Naive B cell (primary cell): ENCODE results near the gene DAPK2. TPM values are rescaled to one million over a fixed set of nuclear protein-coding genes. Genes with fewer than 3 reads are reported as not detected.
A peak's percentile ranks its signal among the peaks of the same experiment; 100 is the strongest.
"Not testable (repeated sequence)": the region's sequence is repeated elsewhere in the genome, so short reads cannot be mapped to it uniquely, and the experiment has no call there.

ENCODE experiments used
- ATAC-seq, 2 donors: fragments of 150-1000 bp; cut with Tn5 transposase; 2 replicates each; pipeline ENCODE4 v1.10.0; 2021; ENCODE audit warnings: low read depth in 2 of 2, mild to moderate bottlenecking in 2 of 2, moderate library complexity in 2 of 2
- DNase-seq: peaks from one replicate; pipeline ENCODE4 v3.0.0; 2022
- H3K27ac Mint-ChIP-seq, 6 donors: one replicate each; pipeline ENCODE4 v1.8.0; 2020 to 2022; ENCODE audit warnings: mild to moderate bottlenecking in 6 of 6, mixed read lengths in 6 of 6, moderate library complexity in 5 of 6, inconsistent platforms in 2 of 6
- H3K27me3 Mint-ChIP-seq, 3 donors: one replicate each; pipeline ENCODE4 v1.8.0; 2021 to 2022; ENCODE audit warnings: mixed read lengths in 3 of 3, mild to moderate bottlenecking in 1 of 3
- H3K36me3 Mint-ChIP-seq, 2 donors: one replicate each; pipeline ENCODE4 v1.8.0; 2020 to 2022; ENCODE audit warnings: mixed read lengths in 2 of 2, inconsistent platforms in 1 of 2, mild to moderate bottlenecking in 1 of 2
- H3K4me1 Mint-ChIP-seq, 3 donors: one replicate each; pipeline ENCODE4 v1.8.0; 2020 to 2022; ENCODE audit warnings: mixed read lengths in 3 of 3, inconsistent platforms in 1 of 3, mild to moderate bottlenecking in 1 of 3, moderate library complexity in 1 of 3
- H3K4me3 Mint-ChIP-seq, 8 donors: one replicate each; pipeline ENCODE4 v1.8.0; 2020 to 2022; ENCODE audit warnings: mild to moderate bottlenecking in 8 of 8, mixed read lengths in 8 of 8, moderate library complexity in 8 of 8, inconsistent platforms in 2 of 8
- H3K9me3 Mint-ChIP-seq, 7 donors: one replicate each; pipeline ENCODE4 v1.8.0; 2020 to 2022; ENCODE audit warnings: mixed read lengths in 7 of 7, mild to moderate bottlenecking in 5 of 7, inconsistent platforms in 2 of 7, moderate library complexity in 1 of 7
- polyA plus RNA-seq, 6 donors: library from polyadenylated mRNA; unstranded; fragments of 300-500 nt; fragmentation: Illumina TruSeq; gene quantifications; one replicate each; pipeline ENCODE4 v1.2.3, GENCODE V29; 2021; ENCODE audit warnings: low read depth in 6 of 6

The DAPK2 gene
- polyA plus RNA-seq, 6 donors from 2014 or later: 0.69 to 10.3 (median 0.96) TPM

DNA sequence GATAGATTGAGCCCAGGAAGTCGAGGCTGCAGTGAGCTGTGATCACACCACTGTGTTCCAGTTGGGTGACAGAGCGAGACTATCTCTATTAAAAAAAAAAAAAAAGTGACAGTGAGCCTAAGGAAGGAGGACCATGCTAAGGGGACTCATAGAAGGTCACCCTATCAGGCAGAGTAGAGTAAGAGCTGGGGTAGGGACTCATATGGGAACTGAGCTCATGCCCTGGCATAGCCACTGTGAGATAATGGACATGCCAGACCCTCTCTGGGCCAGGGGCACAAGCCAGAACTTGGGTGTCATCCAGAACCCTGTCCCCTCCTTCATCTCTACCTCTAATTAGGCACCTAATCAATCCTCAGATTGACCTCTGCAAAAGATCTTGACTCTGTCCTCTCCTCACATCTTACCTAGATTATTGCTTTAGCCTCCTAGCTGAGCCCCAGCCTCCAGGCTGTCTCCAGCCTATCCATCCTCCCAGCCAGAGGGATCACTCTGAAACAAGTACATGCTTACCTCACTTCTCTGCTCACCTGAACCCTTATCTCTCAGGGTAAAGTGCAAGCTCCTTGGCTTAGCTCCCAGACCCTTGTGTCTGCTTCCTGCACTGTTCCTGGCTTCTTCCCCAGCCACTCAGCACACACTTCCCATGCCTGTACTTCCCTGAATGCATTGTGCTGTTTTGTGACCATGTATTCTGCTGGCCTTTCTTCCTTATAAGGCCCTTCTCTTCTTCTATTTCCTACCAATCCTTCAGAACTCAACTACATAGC, 76.4 kb downstream of the DAPK2 start:
- peaks cover 0 to 12% of the 10 kb centered on the region in 2 donors for H3K36me3 Mint-ChIP-seq
- H3K4me1 Mint-ChIP-seq: peaks cover 19 to 26% (median 25%) of the 10 kb centered on the region in 3 donors
- H3K27ac Mint-ChIP-seq: peak overlapping the region in 4 of 6 donors; percentile 1 to 64 (median 28)
- no peak for ATAC-seq
- DNase-seq: no peak
- H3K27me3 Mint-ChIP-seq: peaks cover 0 to 6% (median 0%) of the 10 kb centered on the region in 3 donors
- H3K9me3 Mint-ChIP-seq: peaks cover 0 to 8% (median 2%) of the 10 kb centered on the region in 7 donors
- peak overlapping the region in 1 of 8 donors; percentile 18 for H3K4me3 Mint-ChIP-seq

GRCh38 chr15:63968700-63969099, 77.6 kb downstream of the DAPK2 start:
- Mint-ChIP-seq H3K4me3 (no peak overlapping the region), H3K27me3 (peaks cover 0 to 12% (median 7%) of the 10 kb centered on the region in 3 donors), H3K27ac (peak overlapping the region in 1 of 6 donors; percentile 60), H3K36me3 (peaks cover 5 to 23% of the 10 kb centered on the region in 2 donors), H3K9me3 (peaks cover 4 to 20% (median 11%) of the 10 kb centered on the region in 7 donors), H3K4me1 (peaks cover 19 to 26% (median 25%) of the 10 kb centered on the region in 3 donors)
- no peak for ATAC-seq
- no peak for DNase-seq

- ATAC-seq: no peak
- Mint-ChIP-seq H3K4me3 (no peak overlapping the region), H3K36me3 (peaks cover 7 to 29% of the 10 kb centered on the region in 2 donors), H3K27ac (no peak overlapping the region), H3K27me3 (peaks cover 0 to 12% (median 7%) of the 10 kb centered on the region in 3 donors), H3K4me1 (peaks cover 19 to 26% (median 25%) of the 10 kb centered on the region in 3 donors), H3K9me3 (peaks cover 4 to 25% (median 15%) of the 10 kb centered on the region in 7 donors)
- DNase-seq: no peak
Observed at GRCh38 chr15:63968122-63968524, 78.2 kb downstream of the DAPK2 start.

GRCh38 chr15:63967616-63968015, 78.7 kb downstream of the DAPK2 start:
- H3K27me3 Mint-ChIP-seq: peaks cover 0 to 12% (median 7%) of the 10 kb centered on the region in 3 donors
- no peak for DNase-seq
- peaks cover 7 to 29% of the 10 kb centered on the region in 2 donors for H3K36me3 Mint-ChIP-seq
- H3K27ac Mint-ChIP-seq: no peak overlapping the region
- H3K4me3 Mint-ChIP-seq: no peak overlapping the region
- H3K9me3 Mint-ChIP-seq: peaks cover 4 to 25% (median 15%) of the 10 kb centered on the region in 7 donors
- no peak for ATAC-seq
- H3K4me1 Mint-ChIP-seq: peaks cover 19 to 26% (median 25%) of the 10 kb centered on the region in 3 donors

DNA sequence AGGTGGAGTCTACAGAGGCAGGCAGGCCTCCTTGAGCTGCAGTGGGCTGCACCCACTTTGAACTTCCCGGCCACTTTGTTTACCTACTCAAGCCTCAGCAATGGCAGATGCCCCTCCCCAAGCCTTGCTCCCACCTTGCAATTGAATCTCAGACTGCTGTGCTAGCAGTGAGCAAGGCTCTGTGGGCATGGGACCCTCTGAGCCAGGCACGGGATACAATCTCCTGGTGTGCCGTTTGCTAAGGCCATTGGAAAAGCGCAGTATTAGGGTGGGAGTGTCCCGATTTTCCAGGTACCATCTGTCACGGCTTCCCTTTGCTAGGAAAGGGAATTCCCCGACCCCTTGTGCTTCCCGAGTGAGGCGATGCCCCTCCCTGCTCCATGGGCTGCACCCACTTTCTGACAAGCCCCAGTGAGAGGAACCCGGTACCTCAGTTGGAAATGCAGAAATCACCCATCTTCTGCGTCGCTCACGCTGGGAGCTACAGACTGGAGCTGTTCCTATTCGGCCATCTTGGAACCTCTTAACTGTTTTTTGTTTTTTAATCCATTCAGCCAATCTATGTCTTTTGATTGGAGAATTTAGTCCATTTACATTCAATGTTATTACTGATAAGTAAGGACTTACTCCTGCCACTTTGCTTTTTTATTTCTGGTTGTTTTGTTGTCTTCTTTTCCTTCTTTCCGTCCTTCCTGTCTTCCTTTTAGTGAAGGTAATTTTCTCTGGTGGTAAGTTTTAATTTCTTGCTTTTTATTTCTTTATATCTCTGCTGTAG, 83.2 kb downstream of the DAPK2 start:
- H3K27ac Mint-ChIP-seq: peak overlapping the region in 1 of 6 donors; percentile 9
- DNase-seq, ATAC-seq, H3K4me1 Mint-ChIP-seq, H3K4me3 Mint-ChIP-seq: not testable (repeated sequence)
- H3K27me3 Mint-ChIP-seq: peaks cover 0 to 15% (median 6%) of the 10 kb centered on the region in 3 donors
- H3K9me3 Mint-ChIP-seq: peaks cover 4 to 25% (median 19%) of the 10 kb centered on the region in 7 donors
- peaks cover 7 to 21% of the 10 kb centered on the region in 2 donors for H3K36me3 Mint-ChIP-seq

- Mint-ChIP-seq H3K27ac (no peak overlapping the region), H3K27me3 (no peaks in the 10 kb centered on the region), H3K9me3 (peaks cover 0 to 3% (median 0%) of the 10 kb centered on the region in 7 donors), H3K4me3 (no peak overlapping the region), H3K36me3 (no peaks in the 10 kb centered on the region), H3K4me1 (peaks cover 4 to 13% (median 6%) of the 10 kb centered on the region in 3 donors)
- DNase-seq: no peak
- no peak for ATAC-seq
Observed at GRCh38 chr15:63953524-63953923, 92.8 kb downstream of the DAPK2 start.

- ATAC-seq: no peak
- Mint-ChIP-seq H3K27me3 (no peaks in the 10 kb centered on the region), H3K4me1 (peaks cover 4 to 22% (median 6%) of the 10 kb centered on the region in 3 donors), H3K27ac (no peak overlapping the region), H3K4me3 (no peak overlapping the region), H3K9me3 (no peaks in the 10 kb centered on the region), H3K36me3 (no peaks in the 10 kb centered on the region)
- no peak for DNase-seq
Observed at GRCh38 chr15:63950911-63951481, 95.3 kb downstream of the DAPK2 start.

- DNase-seq (no peak), ATAC-seq (no peak)
- Mint-ChIP-seq H3K27ac (no peak overlapping the region), H3K36me3 (no peaks in the 10 kb centered on the region), H3K4me1 (peaks cover 12 to 35% (median 12%) of the 10 kb centered on the region in 3 donors), H3K4me3 (no peak overlapping the region), H3K9me3 (no peaks in the 10 kb centered on the region), H3K27me3 (peaks cover 0 to 4% (median 0%) of the 10 kb centered on the region in 3 donors)
Observed at GRCh38 chr15:63948971-63949370, 97.3 kb downstream of the DAPK2 start.

- DNase-seq (no peak), ATAC-seq (no peak)
- no peaks in the 10 kb centered on the region for H3K36me3 Mint-ChIP-seq
- H3K4me3 Mint-ChIP-seq: no peak overlapping the region
- peak overlapping the region in 1 of 6 donors; percentile 20 for H3K27ac Mint-ChIP-seq
- H3K9me3 Mint-ChIP-seq: no peaks in the 10 kb centered on the region
- H3K27me3 Mint-ChIP-seq: peaks cover 0 to 4% (median 0%) of the 10 kb centered on the region in 3 donors
- peaks cover 12 to 35% (median 12%) of the 10 kb centered on the region in 3 donors for H3K4me1 Mint-ChIP-seq
Observed at GRCh38 chr15:63948436-63948835, 97.8 kb downstream of the DAPK2 start.

DNA sequence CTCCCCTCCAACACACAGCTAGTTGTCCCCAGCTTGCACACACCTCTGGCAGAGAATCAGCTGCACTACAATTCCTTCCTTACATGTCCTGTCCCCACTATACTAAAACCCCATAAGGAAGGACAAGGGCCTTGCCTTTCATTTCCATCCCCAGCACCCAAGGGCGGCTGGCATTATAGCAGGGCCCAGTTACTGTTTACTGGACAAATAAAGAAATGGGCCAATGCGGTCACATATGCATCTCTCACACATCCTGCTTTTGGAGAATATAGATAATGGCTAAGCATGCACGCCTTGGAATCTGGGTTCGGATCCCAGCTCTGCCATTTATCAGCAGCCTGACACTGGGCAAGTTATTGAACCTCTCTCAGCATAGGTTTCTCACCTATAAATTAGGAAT, 99.1 kb downstream of the DAPK2 start:
- Mint-ChIP-seq H3K4me3 (no peak overlapping the region), H3K9me3 (no peaks in the 10 kb centered on the region), H3K4me1 (peaks cover 17 to 44% (median 20%) of the 10 kb centered on the region in 3 donors), H3K36me3 (no peaks in the 10 kb centered on the region), H3K27me3 (peaks cover 0 to 4% (median 0%) of the 10 kb centered on the region in 3 donors), H3K27ac (peak overlapping the region in 2 of 6 donors; percentile 35 to 88)
- ATAC-seq (no peak), DNase-seq (no peak)

GRCh38 chr15:63946524-63947065, 99.7 kb downstream of the DAPK2 start:
- peaks cover 15 to 47% (median 25%) of the 10 kb centered on the region in 3 donors for H3K4me1 Mint-ChIP-seq
- DNase-seq (no peak), ATAC-seq (no peak)
- peaks cover 0 to 4% (median 0%) of the 10 kb centered on the region in 3 donors for H3K27me3 Mint-ChIP-seq
- no peak overlapping the region for H3K4me3 Mint-ChIP-seq
- H3K27ac Mint-ChIP-seq: peak overlapping the region in 3 of 6 donors; percentile 35 to 88 (median 83)
- H3K9me3 Mint-ChIP-seq: no peaks in the 10 kb centered on the region
- no peaks in the 10 kb centered on the region for H3K36me3 Mint-ChIP-seq

DNA sequence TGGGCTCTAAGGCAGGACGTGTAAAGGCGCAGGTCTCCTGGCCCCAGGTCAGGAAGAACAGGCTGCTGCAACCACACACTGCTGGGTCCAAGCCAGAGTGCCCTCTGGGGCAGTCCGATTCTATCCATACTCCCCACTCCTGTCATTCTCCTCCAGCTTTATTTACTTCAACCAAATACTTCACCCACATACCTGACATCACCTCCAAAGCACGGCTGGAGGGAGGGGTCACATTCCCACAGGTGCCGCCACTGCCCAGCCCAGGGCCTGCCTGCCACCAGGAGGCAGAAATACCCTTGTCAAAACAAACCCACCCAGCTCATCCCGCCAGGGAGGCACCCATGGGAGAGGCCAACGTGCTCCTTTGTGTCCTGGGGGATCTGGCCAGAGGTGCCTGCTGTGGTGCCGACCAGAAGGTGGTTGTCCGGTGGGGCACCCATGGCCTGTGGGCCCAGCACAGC, 100.4 kb downstream of the DAPK2 start:
- H3K4me1 Mint-ChIP-seq: peaks cover 15 to 50% (median 30%) of the 10 kb centered on the region in 3 donors
- ATAC-seq: no peak
- no peak overlapping the region for H3K4me3 Mint-ChIP-seq
- DNase-seq: no peak
- H3K27ac Mint-ChIP-seq: no peak overlapping the region
- H3K36me3 Mint-ChIP-seq: no peaks in the 10 kb centered on the region
- no peaks in the 10 kb centered on the region for H3K9me3 Mint-ChIP-seq
- H3K27me3 Mint-ChIP-seq: peaks cover 0 to 4% (median 0%) of the 10 kb centered on the region in 3 donors
